ENCODE results near the gene CYP46A1. TPM values are rescaled to one million over a fixed set of nuclear protein-coding genes. Genes with fewer than 3 reads are reported as not detected.
A peak's percentile ranks its signal among the peaks of the same experiment; 100 is the strongest.

The CYP46A1 gene
- total RNA-seq, 3 donors from 2014 or later (not counting 1 experiment from before 2014, with no cell fraction given) = 0.09 to 0.45 (median 0.09) TPM

DNA sequence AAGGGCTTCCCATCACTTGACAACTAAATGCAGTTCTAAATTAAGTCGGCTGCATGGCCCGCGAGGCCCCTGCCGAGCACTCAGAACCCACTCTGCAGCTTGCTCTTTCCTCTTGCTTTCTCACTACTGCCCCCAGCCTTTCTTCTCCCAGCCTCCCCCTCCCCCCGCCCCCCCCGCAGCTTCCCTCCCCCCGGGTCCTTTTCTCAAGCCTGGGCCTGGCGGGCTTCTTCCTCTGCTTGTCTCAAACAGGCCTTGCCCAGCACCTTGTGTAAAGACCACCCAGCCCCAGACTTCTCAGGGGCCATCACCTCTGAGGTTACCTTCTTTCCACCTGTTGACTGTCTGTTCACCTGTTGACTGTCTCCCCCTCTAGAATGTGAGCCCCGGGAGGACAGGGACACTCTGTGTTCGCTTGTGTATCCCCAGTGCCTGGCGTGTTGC lies 1.1 kb downstream of the CYP46A1 start:
- intact Hi-C loops (cut with micrococcal nuclease) = no loop called here
- no peaks in the 10 kb centered on the region for H3K36me3 ChIP-seq (ENCODE audit: control insufficient read depth, insufficient read depth, low read length)
- Mint-ChIP-seq H3K27ac (peak overlapping the region in 1 of 2 donors; percentile 59), H3K4me3 (peak overlapping the region; percentile 81), H3K27me3 (ENCODE audit: low read depth in 2 of 2) (peaks cover 43 to 45% of the 10 kb centered on the region in 2 donors), H3K9me3 (no peaks in the 10 kb centered on the region), H3K4me1 (peaks cover 7 to 30% of the 10 kb centered on the region in 2 donors), H3K36me3 (no peaks in the 10 kb centered on the region)
- ATAC-seq (no peak), DNase-seq (no peak)
- peaks cover 12% of the 10 kb centered on the region for H3K27me3 ChIP-seq (ENCODE audit: control insufficient read depth, insufficient read depth, low read length)
- WGBS (ENCODE audit: insufficient coverage) = 59% methylated on average over 8 of the region's 11 CpGs
- H3K27ac ChIP-seq (ENCODE audit: low read length) = no peak overlapping the region
- H3K4me1 ChIP-seq (ENCODE audit: control insufficient read depth, insufficient read depth, low read length) = peaks cover 16% of the 10 kb centered on the region
- no peak overlapping the region for H3K4me3 ChIP-seq (ENCODE audit: low read length)
- H3K9me3 ChIP-seq (ENCODE audit: control insufficient read depth, insufficient read depth, low read length) = no peaks in the 10 kb centered on the region
- TF ChIP-seq, protein P1, sequence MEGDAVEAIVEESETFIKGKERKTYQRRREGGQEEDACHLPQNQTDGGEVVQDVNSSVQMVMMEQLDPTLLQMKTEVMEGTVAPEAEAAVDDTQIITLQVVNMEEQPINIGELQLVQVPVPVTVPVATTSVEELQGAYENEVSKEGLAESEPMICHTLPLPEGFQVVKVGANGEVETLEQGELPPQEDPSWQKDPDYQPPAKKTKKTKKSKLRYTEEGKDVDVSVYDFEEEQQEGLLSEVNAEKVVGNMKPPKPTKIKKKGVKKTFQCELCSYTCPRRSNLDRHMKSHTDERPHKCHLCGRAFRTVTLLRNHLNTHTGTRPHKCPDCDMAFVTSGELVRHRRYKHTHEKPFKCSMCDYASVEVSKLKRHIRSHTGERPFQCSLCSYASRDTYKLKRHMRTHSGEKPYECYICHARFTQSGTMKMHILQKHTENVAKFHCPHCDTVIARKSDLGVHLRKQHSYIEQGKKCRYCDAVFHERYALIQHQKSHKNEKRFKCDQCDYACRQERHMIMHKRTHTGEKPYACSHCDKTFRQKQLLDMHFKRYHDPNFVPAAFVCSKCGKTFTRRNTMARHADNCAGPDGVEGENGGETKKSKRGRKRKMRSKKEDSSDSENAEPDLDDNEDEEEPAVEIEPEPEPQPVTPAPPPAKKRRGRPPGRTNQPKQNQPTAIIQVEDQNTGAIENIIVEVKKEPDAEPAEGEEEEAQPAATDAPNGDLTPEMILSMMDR (IDR thresholded peaks at IDR 0.05) = no peak

DNA sequence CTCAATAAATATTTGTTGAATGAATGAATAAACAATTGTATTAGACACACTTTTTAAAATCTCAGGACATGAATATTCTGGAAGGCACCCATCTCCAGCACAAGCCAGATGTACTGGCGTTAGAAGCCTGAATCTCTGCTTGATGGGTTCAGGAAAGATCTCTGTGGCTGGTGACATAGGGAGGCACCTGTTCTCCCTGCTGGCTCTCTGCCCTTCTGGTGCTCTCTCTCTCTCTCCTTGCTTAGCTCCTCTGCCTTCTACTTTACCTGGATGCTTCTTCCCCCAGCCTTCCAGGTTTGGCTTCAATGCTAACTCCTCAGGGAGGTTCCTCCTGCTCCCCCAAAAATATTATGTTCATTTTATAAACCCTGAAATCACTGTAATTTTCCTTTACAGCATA lies 1.5 kb downstream of the CYP46A1 start:
- intact Hi-C loops (cut with micrococcal nuclease) = no loop called here
- 80% methylated on average over 1 of the region's 1 CpG for WGBS (ENCODE audit: insufficient coverage)
- H3K4me1 ChIP-seq (ENCODE audit: control insufficient read depth, insufficient read depth, low read length) = peaks cover 16% of the 10 kb centered on the region
- no peaks in the 10 kb centered on the region for H3K9me3 ChIP-seq (ENCODE audit: control insufficient read depth, insufficient read depth, low read length)
- Mint-ChIP-seq H3K27me3 (ENCODE audit: low read depth in 2 of 2) (peaks cover 46 to 50% of the 10 kb centered on the region in 2 donors), H3K4me1 (peaks cover 7 to 30% of the 10 kb centered on the region in 2 donors), H3K27ac (peak overlapping the region in 1 of 2 donors; percentile 59), H3K36me3 (no peaks in the 10 kb centered on the region), H3K9me3 (no peaks in the 10 kb centered on the region), H3K4me3 (peak overlapping the region; percentile 81)
- DNase-seq (no peak), ATAC-seq (no peak)
- TF ChIP-seq, protein P1 (IDR thresholded peaks at IDR 0.05) = no peak
- peaks cover 12% of the 10 kb centered on the region for H3K27me3 ChIP-seq (ENCODE audit: control insufficient read depth, insufficient read depth, low read length)
- H3K27ac ChIP-seq (ENCODE audit: low read length) = no peak overlapping the region
- H3K4me3 ChIP-seq (ENCODE audit: low read length) = no peak overlapping the region
- H3K36me3 ChIP-seq (ENCODE audit: control insufficient read depth, insufficient read depth, low read length) = no peaks in the 10 kb centered on the region

DNA sequence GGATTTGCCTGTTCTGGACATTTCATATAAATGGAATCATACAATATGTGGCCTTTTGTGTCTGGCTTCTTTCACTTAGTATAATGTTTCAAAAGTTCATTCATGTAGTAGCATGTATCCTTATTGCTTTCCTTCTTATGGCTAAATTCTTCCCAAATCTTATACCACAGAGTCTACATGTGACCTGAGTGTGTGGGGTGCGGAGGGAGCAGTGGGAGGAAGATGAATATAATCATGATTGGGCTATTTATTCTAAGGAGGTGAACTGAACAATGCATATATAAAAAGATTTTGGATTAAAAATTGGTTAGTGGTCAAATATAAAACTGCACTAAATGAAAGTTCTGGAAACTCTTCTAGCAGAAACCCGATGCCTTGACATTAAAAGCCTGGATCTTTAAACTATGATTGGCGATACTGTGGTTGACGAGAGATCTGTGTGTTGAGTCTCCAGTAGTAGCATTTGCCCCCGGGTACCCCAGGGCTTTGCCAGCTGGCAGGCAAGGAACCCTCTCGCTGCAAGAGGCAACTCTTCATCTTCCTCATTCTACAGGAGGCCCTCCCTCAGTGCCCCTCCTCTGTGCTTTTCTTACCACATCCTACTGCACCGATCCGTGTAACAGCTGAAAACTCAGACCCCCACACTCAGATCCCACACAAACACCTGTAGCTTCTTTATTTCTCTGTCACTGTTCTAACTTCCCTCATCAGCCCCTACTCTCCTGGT lies 2.6 kb downstream of the CYP46A1 start:
- no peaks in the 10 kb centered on the region for H3K9me3 Mint-ChIP-seq
- Histone ChIP-seq H3K27ac (ENCODE audit: low read length) (no peak overlapping the region), H3K36me3 (ENCODE audit: control insufficient read depth, insufficient read depth, low read length) (no peaks in the 10 kb centered on the region), H3K4me3 (ENCODE audit: low read length) (no peak overlapping the region), H3K4me1 (ENCODE audit: control insufficient read depth, insufficient read depth, low read length) (peaks cover 16% of the 10 kb centered on the region), H3K9me3 (ENCODE audit: control insufficient read depth, insufficient read depth, low read length) (no peaks in the 10 kb centered on the region), H3K27me3 (ENCODE audit: control insufficient read depth, insufficient read depth, low read length) (peaks cover 12% of the 10 kb centered on the region)
- no peak overlapping the region for H3K27ac Mint-ChIP-seq
- ATAC-seq = no peak
- TF ChIP-seq, protein P1 (IDR thresholded peaks at IDR 0.05) = no peak
- no peak for DNase-seq
- WGBS (ENCODE audit: insufficient coverage) = 47% methylated on average over 8 of the region's 8 CpGs
- H3K27me3 Mint-ChIP-seq (ENCODE audit: low read depth in 2 of 2) = peaks cover 53 to 61% of the 10 kb centered on the region in 2 donors
- intact Hi-C loops (cut with micrococcal nuclease) = no loop called here
- no peaks in the 10 kb centered on the region for H3K36me3 Mint-ChIP-seq
- H3K4me1 Mint-ChIP-seq = peaks cover 7 to 30% of the 10 kb centered on the region in 2 donors
- H3K4me3 Mint-ChIP-seq = no peak overlapping the region
